Testis (tissue), 3 donors: ENCODE results near the gene ANKRD12. TPM values are rescaled to one million over a fixed set of nuclear protein-coding genes. Genes with fewer than 3 reads are reported as not detected.

Source experiments
- DNase-seq: peaks from one replicate; pipeline ENCODE4 v3.0.0-alpha.2; 2019
- H3K27ac ChIP-seq, 2 donors: fragments of 200-600 bp; sonication (generic); one replicate each; pipeline ENCODE4 v1.5.1; 2019
- H3K27me3 ChIP-seq: fragments of 200-600 bp; sonication (generic); one replicate; pipeline ENCODE4 v1.5.1; 2019
- H3K36me3 ChIP-seq: fragments of 200-600 bp; sonication (generic); one replicate; pipeline ENCODE4 v1.5.1; 2017; ENCODE audit warnings: low read depth; ENCODE audit errors: missing control alignments
- H3K4me1 ChIP-seq: fragments of 200-600 bp; sonication (generic); one replicate; pipeline ENCODE4 v1.5.1; 2019
- H3K4me3 ChIP-seq, 2 donors: fragments of 200-600 bp; sonication (generic); one replicate each; pipeline ENCODE4 v1.5.1; 2017 to 2019
- H3K9me3 ChIP-seq: fragments of 200-600 bp; sonication (generic); one replicate; pipeline ENCODE4 v1.5.1; 2017
- POLR2A ChIP-seq: fragments of 450-650 bp; IDR thresholded peaks from one replicate; pipeline ENCODE4 v1.6.1; 2017; ENCODE audit warnings: antibody characterized with exemption, mild to moderate bottlenecking, moderate library complexity
- WGBS, 2 donors: methylation state at CpG; one replicate each; pipeline ENCODE4 v1.1.5; 2018; 5-methylcytosine and 5-hydroxymethylcytosine counted together
- intact Hi-C: fragments of 100-400 bp; cut with DNase I; formaldehyde crosslinking; loops from one replicate; pipeline ENCODE4 v1.15.1; 2023; ENCODE audit warnings: low total_unique reads
- polyA plus RNA-seq: library from polyadenylated mRNA; stranded (reverse); fragments of 350-450 nt; fragmentation: Illumina TruSeq; extraction: RNeasy Lipid Tissue Mini Kit (QIAGEN cat#74804); gene quantifications from one replicate; pipeline ENCODE4 v1.2.3, GENCODE V29; 2014; ENCODE audit warnings: low read depth, low replicate concordance; ENCODE audit not compliant: insufficient read depth
- total RNA-seq, 2 donors: library from RNA; depleted of rRNA; stranded (reverse); fragments of >200 nt; gene quantifications; one replicate each; pipeline ENCODE4 v1.2.3, GENCODE V29; 2016
- TF ChIP-seq, protein P1 (sequence below), 3 experiments: fragments of 450-650 bp in 2 of 3; fragments of 200-600 bp in 1 of 3; sonication (generic) in 1 of 3; IDR thresholded peaks; one replicate each; pipeline ENCODE4 v1.5.1; 2016 to 2019; ENCODE audit warnings: antibody characterized with exemption in 3 of 3, mild to moderate bottlenecking in 2 of 3, moderate library complexity in 1 of 3

ANKRD12 gene
- total and polyA plus RNA-seq, 3 donors from 2014 or later = 4.5 to 59.7 (median 58.5) TPM

- WGBS, 2 donors = 89 to 93% methylated on average over 6 of the region's 6 CpGs
- Histone ChIP-seq H3K9me3 (no peaks in the 10 kb centered on the region), H3K36me3 (no peaks in the 10 kb centered on the region), H3K27me3 (no peaks in the 10 kb centered on the region), H3K4me3 (no peak overlapping the region), H3K27ac (no peak overlapping the region), H3K4me1 (no peaks in the 10 kb centered on the region)
- no peak for TF ChIP-seq POLR2A
- TF ChIP-seq, protein P1, sequence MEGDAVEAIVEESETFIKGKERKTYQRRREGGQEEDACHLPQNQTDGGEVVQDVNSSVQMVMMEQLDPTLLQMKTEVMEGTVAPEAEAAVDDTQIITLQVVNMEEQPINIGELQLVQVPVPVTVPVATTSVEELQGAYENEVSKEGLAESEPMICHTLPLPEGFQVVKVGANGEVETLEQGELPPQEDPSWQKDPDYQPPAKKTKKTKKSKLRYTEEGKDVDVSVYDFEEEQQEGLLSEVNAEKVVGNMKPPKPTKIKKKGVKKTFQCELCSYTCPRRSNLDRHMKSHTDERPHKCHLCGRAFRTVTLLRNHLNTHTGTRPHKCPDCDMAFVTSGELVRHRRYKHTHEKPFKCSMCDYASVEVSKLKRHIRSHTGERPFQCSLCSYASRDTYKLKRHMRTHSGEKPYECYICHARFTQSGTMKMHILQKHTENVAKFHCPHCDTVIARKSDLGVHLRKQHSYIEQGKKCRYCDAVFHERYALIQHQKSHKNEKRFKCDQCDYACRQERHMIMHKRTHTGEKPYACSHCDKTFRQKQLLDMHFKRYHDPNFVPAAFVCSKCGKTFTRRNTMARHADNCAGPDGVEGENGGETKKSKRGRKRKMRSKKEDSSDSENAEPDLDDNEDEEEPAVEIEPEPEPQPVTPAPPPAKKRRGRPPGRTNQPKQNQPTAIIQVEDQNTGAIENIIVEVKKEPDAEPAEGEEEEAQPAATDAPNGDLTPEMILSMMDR (IDR thresholded peaks at IDR 0.05) = no peak
- intact Hi-C loops = no loop called here
- no peak for DNase-seq
Observed at GRCh38 chr18:9304388-9305070, 167.9 kb downstream of the ANKRD12 start.

DNA sequence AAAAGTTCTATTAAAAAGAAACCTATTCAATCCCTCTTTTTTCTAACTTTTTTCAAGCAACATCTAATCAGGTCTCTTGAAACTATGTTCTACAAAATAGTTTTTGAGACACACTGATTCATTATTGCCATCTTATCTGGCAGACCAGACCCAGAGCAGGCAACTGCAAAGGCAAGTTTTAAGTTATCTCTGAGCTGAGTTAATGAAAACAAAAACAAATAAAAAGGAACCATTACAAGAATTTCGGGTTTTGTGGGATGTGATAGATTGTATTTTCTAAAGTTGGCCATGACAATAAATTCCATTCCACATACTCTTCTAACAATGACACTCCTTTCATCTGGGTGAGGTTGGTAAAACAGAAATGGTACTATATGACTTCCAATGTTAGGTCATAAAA lies 182.8 kb downstream of the ANKRD12 start:
- 52 to 53% methylated on average over 1 of the region's 1 CpG for WGBS, 2 donors
- intact Hi-C loops = no loop called here
- DNase-seq = no peak

GRCh38 chr18:9321017-9321452 lies 184.5 kb downstream of the ANKRD12 start:
- DNase-seq = no peak
- intact Hi-C loops = no loop called here
- no peak overlapping the region for H3K4me3 ChIP-seq
- no peaks in the 10 kb centered on the region for H3K9me3 ChIP-seq
- WGBS, 2 donors = 62 to 63% methylated on average over 4 of the region's 4 CpGs
- no peaks in the 10 kb centered on the region for H3K4me1 ChIP-seq
- no peaks in the 10 kb centered on the region for H3K27me3 ChIP-seq
- no peak overlapping the region for H3K27ac ChIP-seq
- no peak for TF ChIP-seq POLR2A
- TF ChIP-seq, protein P1 (IDR thresholded peaks at IDR 0.05) = no peak
- H3K36me3 ChIP-seq = no peaks in the 10 kb centered on the region

More for the DNA sequence above, 182.8 kb downstream of the ANKRD12 start:
- TF ChIP-seq, protein P1 (IDR thresholded peaks at IDR 0.05) = no peak
- TF ChIP-seq POLR2A = no peak
- no peak overlapping the region for H3K4me3 ChIP-seq
- no peak overlapping the region for H3K27ac ChIP-seq
- H3K27me3 ChIP-seq = no peaks in the 10 kb centered on the region
- H3K4me1 ChIP-seq = no peaks in the 10 kb centered on the region
- H3K36me3 ChIP-seq = no peaks in the 10 kb centered on the region
- no peaks in the 10 kb centered on the region for H3K9me3 ChIP-seq

GRCh38 chr18:9321736-9322135 lies 185.2 kb downstream of the ANKRD12 start:
- Histone ChIP-seq H3K4me1 (no peaks in the 10 kb centered on the region), H3K27me3 (no peaks in the 10 kb centered on the region), H3K27ac (no peak overlapping the region), H3K36me3 (no peaks in the 10 kb centered on the region), H3K9me3 (no peaks in the 10 kb centered on the region), H3K4me3 (no peak overlapping the region)
- intact Hi-C loops = no loop called here
- no peak for DNase-seq
- TF ChIP-seq, protein P1 (IDR thresholded peaks at IDR 0.05) = no peak
- TF ChIP-seq POLR2A = no peak
- 50 to 75% methylated on average over 4 of the region's 4 CpGs for WGBS, 2 donors

DNA sequence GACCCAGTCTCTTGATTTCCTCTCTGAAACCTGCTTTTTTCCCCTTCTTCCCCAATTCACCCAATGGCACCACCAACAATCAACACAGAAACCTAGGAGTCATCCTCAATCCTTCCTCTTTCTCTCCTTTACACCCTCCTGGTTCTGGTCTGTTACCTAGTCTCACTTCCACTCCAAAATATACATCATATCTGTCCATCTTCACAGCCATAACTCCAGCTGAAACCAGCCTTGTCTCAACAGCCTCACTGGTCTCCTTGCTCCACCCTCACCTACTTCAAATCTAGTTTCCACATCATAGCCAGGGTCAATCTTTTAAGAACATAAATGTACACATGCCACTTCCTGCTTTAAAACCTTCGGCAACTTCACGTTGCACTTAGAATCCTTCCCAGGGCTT lies 186.2 kb downstream of the ANKRD12 start:
- intact Hi-C loops = no loop called here
- WGBS, 2 donors = 89 to 93% methylated on average over 2 of the region's 2 CpGs
- DNase-seq = no peak
- Histone ChIP-seq H3K27me3 (no peaks in the 10 kb centered on the region), H3K36me3 (no peaks in the 10 kb centered on the region), H3K27ac (no peak overlapping the region), H3K9me3 (no peaks in the 10 kb centered on the region), H3K4me3 (no peak overlapping the region), H3K4me1 (no peaks in the 10 kb centered on the region)
- no peak for TF ChIP-seq POLR2A
- TF ChIP-seq, protein P1 (IDR thresholded peaks at IDR 0.05) = no peak
